NCI-H2081 treated with DMSO at 0.1 percent for 48 hours (cell line): ENCODE data around the gene VLDLR.
"Not testable (repeated sequence)": the region's sequence is repeated elsewhere in the genome, so short reads cannot be mapped to it uniquely, and the experiment has no call there.

Experiments used
- DNase-seq: peaks from one replicate; lab custom pipeline; 2025; lab: John Stamatoyannopoulos, UW

VLDLR gene

GRCh38 chr9:2663461-2664173, 42.0 kb downstream of the VLDLR start:
- DNase-seq: no peak

GRCh38 chr9:2664174-2665065, 42.8 kb downstream of the VLDLR start:
- no peak for DNase-seq

GRCh38 chr9:2666569-2666968, 45.0 kb downstream of the VLDLR start:
- no peak for DNase-seq

GRCh38 chr9:2673161-2673560, 51.6 kb downstream of the VLDLR start:
- no peak for DNase-seq

GRCh38 chr9:2674141-2674824, 52.7 kb downstream of the VLDLR start:
- DNase-seq: no peak

GRCh38 chr9:2675834-2676233, 54.2 kb downstream of the VLDLR start:
- no peak for DNase-seq

GRCh38 chr9:2676466-2676865, 54.9 kb downstream of the VLDLR start:
- DNase-seq: no peak

- DNase-seq: no peak
Observed at GRCh38 chr9:2677915-2678889, 56.6 kb downstream of the VLDLR start.

GRCh38 chr9:2679011-2679410, 57.4 kb downstream of the VLDLR start:
- no peak for DNase-seq

GRCh38 chr9:2681981-2682380, 60.4 kb downstream of the VLDLR start:
- DNase-seq: no peak

- DNase-seq: no peak
Observed at GRCh38 chr9:2686911-2687310, 65.3 kb downstream of the VLDLR start.

- no peak for DNase-seq
Observed at GRCh38 chr9:2688636-2689035, 67.0 kb downstream of the VLDLR start.

- no peak for DNase-seq
Observed at GRCh38 chr9:2691212-2691611, 69.6 kb downstream of the VLDLR start.

- no peak for DNase-seq
Observed at GRCh38 chr9:2691626-2692025, 70.0 kb downstream of the VLDLR start.

GRCh38 chr9:2693056-2693455, 71.5 kb downstream of the VLDLR start:
- DNase-seq: no peak

- DNase-seq: no peak
Observed at GRCh38 chr9:2697492-2697891, 75.9 kb downstream of the VLDLR start.

- DNase-seq: no peak
Observed at GRCh38 chr9:2700398-2700797, 78.8 kb downstream of the VLDLR start.

GRCh38 chr9:2700909-2701550, 79.4 kb downstream of the VLDLR start:
- no peak for DNase-seq

- DNase-seq: no peak
Observed at GRCh38 chr9:2704504-2704903, 82.9 kb downstream of the VLDLR start.

GRCh38 chr9:2707256-2707655, 85.7 kb downstream of the VLDLR start:
- not testable (repeated sequence) for DNase-seq
